Measurements from ENCODE around the gene RFK.
A peak's percentile ranks its signal among the peaks of the same experiment; 100 is the strongest.

The RFK gene

DNA sequence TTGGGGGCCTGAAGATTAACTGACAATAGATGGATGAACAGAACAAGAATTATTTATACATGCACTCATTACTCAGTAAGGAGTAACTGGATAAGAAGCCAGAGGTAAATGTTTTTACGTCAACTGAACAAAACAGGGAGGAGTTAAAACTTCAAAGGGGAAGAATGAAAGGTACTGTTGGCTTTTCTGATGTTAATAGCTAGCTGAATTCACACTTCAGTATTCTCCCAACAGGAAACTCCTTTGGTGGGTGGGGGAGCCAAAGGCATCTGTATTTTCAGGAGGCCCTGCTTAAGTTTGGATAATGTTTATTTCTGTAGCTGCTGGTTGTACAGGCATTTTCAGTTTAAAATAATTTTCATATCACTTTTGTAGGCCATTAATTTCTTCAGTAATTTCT is 23.2 kb upstream of the RFK start:
- TF ChIP-seq ZFX (IDR thresholded peaks at IDR 0.05) = no peak
- TF ChIP-seq CTCF (conservative IDR thresholded peaks at IDR 0.05) = no peak
- no peak overlapping the region for H3K27ac ChIP-seq

DNA sequence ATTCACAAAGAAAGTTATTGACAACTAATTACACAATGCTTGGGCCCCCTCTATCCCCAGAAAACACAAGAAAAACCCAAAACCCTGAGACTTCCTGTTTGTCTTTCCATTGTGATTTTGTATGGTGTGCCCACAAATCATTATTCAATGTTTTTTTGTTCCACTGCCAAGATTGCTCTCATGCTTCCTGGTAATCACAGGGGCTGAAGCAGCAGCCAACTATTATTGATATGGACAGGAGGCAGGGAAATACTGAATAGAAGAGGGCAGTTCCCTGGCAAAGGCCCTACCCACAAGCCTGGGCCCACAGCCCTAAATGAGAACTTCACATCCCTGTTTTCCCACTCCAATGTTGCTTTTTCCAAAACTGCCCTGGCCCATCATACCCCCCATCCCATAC is 21.5 kb upstream of the RFK start:
- peak overlapping the region; percentile 67 for H3K27ac ChIP-seq
- TF ChIP-seq CTCF (conservative IDR thresholded peaks at IDR 0.05) (no peak), ZFX (IDR thresholded peaks at IDR 0.05) (0 out of 2 replicates have a peak, but pooled peaks have one; percentile 8)

DNA sequence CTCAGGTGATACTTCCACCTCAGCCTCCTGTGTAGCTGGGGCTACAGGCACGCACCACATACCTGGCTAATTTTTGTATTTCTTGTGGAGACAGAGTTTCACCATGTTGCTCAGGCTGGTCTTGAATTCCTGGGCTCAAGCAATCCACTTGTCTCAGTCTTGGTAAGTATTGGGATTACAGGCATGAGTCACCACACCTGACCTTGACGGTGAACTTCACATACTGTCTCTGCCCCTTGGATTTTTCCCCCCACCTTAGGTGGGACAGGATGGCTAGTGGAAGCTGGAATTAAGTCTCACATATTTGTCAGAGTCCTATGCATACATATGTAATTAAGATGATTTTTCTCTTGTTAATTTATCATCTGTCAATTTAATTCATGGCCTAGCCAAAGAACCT is 20.9 kb upstream of the RFK start:
- TF ChIP-seq ZFX (IDR thresholded peaks at IDR 0.05) = no peak
- TF ChIP-seq CTCF (conservative IDR thresholded peaks at IDR 0.05) = no peak
- H3K27ac ChIP-seq = peak overlapping the region; percentile 70

- no peak for TF ChIP-seq ZFX (IDR thresholded peaks at IDR 0.05)
- no peak for TF ChIP-seq CTCF (conservative IDR thresholded peaks at IDR 0.05)
- H3K27ac ChIP-seq = peak overlapping the region; percentile 70
These were observed 20.4 kb upstream of the RFK start for GRCh38 chr9:76414661-76415060.

- TF ChIP-seq ZFX (IDR thresholded peaks at IDR 0.05) (no peak), CTCF (conservative IDR thresholded peaks at IDR 0.05) (no peak)
- no peak overlapping the region for H3K27ac ChIP-seq
These were observed 19.4 kb upstream of the RFK start for GRCh38 chr9:76413658-76414057.

- H3K27ac ChIP-seq = no peak overlapping the region
- TF ChIP-seq ZFX (IDR thresholded peaks at IDR 0.05) = no peak
- TF ChIP-seq CTCF (conservative IDR thresholded peaks at IDR 0.05) = no peak
These were observed 18.4 kb upstream of the RFK start for GRCh38 chr9:76412638-76413037.

GRCh38 chr9:76405868-76406267 is 11.6 kb upstream of the RFK start:
- H3K27ac ChIP-seq = no peak overlapping the region
- TF ChIP-seq CTCF (conservative IDR thresholded peaks at IDR 0.05) (no peak), ZFX (IDR thresholded peaks at IDR 0.05) (no peak)

Measured in C4-2B (cell line).